Activated naive CD8-positive, alpha-beta T cell treated with anti-CD3 and anti-CD28 coated beads, Interleukin-2, amount 50 U/mL, for 16 hours (primary cell): ENCODE data around the gene NRXN3.

Experiments
- DNase-seq: peaks from one replicate; pipeline ENCODE4 v3.0.0-alpha.2; 2020; ENCODE audit warnings: low read depth, low spot score

NRXN3 gene

DNA sequence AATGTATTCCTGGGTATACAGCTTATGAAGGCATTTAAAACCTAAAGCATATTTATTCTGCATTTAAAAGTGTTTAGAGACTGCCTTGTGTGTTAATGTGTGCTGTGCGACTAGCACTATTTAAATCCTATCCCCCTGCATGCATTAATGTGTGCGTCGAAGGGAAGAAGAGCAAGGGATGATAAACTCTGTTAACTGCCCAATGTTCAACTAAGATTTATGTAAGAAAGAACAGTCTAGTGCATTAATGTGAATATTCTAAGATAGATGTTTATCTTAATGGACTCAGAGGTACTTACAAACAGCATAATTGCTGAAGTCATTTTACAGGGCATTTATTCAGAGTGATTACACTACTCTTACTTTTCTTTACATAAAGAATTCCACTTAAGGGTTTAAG lies 1616.3 kb downstream of the NRXN3 start:
- DNase-seq, result no peak

DNA sequence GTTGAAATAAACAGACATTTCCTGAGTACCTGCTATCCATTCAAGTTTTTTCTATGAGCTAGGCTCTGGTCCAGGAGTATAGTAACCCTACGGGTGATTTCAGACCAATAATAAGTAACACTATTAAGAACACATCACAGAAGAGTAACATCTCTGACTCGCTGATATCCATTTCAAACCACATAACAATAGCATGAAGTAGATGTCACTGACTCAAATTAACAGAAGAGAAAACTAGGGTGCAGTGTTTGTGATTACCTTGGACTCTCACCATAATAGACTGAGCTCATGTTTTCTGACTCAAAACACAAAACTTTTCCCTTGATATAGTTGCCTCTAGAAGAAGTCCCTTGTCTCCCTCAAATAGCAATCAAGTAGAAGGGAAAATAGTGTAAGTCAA lies 1618.2 kb downstream of the NRXN3 start:
- no peak for DNase-seq

DNA sequence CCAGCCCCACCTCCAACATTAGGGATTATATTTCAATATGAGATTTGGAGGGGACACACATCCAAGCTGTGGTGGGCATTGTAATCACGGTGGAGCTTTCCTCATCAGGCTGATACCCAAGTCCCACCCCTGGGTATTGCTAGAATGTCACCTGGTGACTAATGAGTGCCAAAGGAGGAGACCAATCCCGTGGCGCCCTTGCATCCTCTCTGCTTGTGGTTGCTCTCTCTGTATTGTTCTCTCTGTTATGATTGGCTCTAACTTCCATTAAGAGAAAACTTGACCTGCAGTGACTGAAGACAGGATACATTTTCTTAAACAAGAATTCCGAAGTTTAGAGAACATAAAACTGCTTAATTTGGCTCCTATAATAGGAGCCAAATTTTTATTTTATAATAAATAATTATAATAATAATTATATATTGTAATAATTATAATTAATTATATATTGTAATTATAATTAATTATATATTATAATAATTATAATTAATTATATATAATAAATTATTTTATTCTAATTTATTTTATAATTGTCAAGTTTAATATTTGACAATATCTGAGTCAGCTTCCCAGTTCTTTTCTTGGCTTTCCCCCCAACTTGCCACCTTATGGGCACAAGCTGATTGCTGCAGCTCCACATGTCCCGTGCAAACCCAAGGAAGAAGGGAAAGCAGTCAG lies 1621.0 kb downstream of the NRXN3 start:
- DNase-seq, result no peak

DNA sequence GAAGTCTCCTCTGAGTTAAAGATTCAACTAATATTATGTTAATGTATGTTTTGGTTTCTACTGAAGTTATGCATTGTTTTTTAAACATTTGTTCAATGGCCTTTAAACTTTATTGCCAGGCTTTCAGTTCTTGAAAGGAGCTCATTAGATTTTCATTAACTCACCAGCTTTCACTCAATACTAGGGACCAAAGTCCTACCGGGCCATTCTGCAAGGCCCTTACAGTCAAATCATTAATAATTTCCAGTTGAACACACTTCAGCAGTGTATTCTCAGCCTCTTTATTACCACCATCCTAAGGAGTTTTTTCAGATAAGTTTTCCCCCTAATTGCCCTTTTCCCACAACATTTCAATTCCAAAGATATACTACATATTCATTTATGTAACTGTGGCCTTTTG lies 1631.9 kb downstream of the NRXN3 start:
- no peak for DNase-seq

DNA sequence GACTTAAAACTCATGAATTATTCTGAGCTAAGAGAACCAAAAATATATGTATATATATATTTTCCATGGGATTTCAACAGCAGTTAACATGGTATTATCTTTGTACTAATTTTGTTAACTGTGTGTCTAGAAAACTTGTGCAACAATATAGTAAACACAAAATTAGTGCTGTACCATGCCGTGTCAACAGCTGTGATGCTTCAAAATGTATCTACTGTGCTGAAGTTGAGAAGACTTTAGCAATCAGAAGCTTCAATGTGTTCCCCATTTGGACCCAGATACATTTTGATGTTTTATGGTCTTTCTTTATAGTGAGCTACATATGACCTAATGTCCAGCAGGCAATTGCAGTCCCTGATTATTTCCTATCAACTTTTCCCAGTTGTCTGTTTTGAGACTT lies 1635.5 kb downstream of the NRXN3 start:
- DNase-seq, result no peak

DNA sequence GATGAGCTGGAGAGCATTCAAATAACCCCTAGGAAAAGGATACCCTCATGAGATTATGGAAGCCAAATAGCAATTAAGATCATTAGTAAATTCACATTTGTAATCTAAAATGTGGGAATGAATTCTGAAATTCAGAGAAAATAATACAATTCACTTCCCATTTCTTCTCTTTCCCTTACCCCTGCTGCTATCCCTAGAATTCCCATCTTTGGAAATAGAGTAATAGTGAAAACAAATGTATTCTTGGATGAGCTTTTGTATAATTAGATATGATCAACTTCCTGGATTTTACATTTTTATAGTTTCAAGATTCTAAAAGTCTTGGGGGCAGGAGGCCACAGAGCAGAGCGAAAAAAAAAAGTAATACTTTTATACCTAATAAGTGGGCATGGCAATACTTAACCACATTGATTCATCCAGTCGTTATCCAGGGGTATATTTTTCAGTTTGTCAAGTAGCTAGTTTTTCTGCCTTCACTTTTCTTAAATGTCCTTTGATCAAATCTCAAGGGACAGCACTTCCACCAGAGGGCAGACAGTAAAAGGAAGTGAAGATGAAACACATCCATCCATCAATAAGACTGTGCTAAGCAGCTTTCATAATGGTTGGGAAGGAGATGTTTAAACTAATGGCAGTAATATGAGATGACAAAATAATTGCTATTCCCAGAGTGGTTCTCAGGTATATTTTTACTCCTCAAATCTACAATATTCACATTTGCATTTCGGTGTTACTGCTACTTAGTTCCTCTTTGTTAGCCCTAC lies 1639.9 kb downstream of the NRXN3 start:
- DNase-seq, result no peak

DNA sequence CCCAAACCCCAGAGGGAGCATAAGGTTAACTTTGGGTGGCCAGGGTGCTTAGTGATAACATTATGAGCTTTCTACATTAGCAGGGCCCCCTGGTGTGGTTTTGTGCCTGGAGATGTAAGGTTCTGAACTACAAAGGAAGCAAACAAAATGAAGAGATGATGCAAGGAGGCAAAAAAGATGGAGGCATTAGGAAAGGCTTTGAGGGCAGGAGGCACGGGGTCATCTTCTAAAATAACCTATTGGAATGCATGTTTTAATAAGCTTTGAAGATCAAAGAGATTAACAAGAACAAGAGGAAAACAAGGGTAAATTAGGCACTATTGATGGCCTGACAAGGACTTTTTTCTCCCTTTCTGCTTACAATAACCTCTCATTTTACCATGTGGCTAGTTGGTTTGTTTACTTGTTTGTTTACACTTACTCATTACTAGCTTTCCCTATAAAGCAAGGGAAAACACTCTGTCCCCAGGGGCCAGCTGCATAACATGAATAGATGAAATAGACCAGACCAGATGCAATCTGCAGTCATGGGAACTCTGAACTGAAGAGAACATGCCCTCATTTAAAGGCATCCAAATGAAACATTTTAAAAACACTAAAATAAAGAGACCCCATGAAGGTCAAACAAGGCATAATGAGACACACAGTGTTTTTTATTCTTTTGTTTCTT lies 1650.8 kb downstream of the NRXN3 start:
- no peak for DNase-seq

DNA sequence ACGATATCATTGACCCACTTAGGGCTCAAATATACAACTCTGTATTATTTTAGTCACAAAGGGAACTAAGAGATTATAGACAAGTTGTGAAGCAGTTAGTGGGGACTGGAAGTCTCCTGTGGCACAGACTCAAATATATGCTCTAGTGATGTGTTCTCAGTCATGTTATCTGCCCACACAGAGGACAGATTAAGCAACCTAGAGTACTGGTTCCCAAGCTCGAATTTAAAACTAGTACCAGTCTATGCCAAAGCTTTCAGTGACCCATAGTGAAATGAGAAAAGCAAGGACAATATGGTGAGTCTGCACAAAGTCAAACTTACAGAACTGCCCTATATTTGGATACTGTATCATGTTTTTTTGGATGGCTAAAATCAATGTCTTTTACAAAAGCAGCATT lies 1651.9 kb downstream of the NRXN3 start:
- DNase-seq, result no peak

DNA sequence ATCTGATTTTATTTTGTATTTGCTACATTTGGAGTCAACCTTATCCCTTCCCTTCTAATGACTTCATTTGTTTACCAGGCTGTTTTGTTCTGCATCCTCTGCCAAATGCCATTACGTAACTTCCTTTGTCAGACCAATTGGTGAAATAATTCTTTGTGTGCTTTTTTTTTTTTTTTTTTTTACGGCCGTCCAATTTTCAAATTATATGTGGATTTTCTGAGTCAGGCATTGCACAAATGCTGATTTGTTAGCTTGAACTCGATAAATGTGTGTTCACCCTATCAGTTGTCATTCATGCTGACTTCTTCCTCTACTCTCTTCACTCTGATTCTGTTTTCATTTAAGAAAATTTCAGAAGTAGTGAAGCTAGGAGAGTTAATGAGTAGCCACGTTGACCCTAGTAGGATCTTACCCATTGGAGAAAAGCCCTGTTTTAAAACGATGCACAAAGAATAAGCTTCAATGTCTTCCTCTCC lies 1654.9 kb downstream of the NRXN3 start:
- DNase-seq, result no peak

DNA sequence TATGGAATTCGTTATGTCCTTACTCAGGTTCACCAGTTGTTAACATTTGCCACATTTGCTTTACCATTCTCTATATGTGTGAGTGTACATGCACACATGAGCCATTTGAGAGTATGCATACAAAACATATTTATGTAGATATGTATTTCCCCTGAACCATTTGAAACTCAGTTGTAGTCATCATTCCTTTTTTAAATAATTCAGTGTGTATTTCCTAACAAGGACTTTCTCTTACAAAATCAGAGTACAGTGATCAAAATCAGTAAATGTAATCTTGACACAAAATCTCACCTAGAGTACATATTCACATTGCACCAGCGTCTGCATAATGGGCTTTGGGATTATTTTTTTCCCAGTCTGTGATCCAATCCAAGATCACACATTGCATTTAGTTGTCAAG lies 1656.2 kb downstream of the NRXN3 start:
- no peak for DNase-seq

DNA sequence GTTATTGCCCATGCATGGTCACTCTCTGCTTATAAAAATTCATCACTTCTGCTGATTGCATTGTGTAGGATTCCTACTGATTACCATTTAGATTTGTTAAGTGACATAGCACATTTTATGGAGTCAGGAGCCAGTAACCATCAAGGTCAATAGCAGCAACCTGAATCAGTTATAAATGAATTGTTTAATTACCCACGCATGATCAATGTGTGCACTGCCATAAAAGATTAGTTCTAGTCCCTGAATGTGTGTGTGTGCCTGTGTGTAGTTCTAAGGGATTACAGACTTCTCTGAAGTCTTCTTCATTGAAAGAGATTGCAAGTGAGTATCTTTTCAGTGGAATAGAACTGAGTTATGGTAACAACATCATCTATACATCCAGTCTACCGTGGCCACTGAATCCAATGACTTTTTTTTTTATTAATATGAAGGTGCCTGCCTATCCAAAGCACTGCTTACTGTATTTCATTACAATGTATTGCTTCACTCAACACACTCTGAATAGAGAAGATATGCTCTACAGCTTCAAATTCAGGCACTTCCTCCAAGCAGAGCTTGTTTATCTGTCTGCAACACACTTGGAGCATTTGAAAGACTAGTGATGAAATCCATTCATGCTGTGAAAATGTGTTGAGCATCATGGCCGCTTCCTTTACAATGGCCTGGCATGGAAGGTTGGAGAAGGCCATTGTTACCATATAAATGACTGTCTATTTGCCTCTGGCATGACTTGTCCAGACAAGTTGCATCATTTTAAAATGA lies 1659.4 kb downstream of the NRXN3 start:
- DNase-seq, result no peak

DNA sequence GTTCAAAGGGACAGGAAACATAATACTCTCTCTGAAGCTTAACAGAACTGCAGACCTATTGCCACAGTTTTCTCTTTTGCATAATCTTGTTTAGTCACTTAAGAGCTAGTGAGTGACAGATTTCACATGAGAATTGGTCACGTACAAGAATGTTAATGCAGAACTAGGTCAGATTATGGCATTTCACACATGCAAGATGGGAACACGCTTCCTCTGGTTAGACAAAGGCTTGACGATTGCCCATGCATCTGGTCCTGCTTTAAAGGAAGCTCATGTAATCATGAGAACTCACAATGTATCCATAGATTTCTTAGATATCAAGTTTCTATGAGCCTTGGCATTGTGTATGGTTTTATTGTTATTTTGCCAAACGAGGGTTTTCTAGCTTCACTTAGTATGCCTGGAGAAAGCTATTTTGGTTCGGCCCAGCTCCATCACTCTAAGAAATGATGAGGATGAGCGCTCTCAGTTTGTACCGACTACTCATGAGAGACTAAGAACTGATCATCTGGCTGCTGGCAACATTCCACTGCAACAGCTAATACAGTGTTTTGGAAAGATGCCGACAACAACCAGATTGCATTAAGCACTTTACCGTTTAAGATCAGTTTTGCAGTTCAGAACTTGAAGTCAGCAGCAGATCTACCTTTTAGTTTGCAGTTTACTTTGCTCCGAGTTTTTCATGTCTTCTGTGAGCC lies 1661.2 kb downstream of the NRXN3 start:
- no peak for DNase-seq

DNA sequence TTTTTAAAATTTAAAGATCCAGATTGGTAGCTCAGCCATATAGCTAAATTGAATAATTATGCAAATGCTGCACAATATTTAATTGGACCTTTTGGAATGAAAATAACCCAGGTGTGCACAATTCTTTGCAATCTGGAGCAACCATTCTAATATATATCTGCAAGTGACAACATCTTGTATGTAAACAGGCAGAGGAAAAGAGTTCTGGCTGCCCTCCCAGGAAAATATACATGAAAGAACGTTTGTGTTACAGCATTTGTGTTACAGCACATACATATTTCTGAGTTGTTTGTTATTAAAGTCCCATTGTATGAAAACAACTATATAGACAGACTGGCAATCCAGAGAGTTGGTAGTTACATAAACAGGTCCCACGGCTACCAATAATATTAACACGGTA lies 1663.6 kb downstream of the NRXN3 start:
- no peak for DNase-seq

DNA sequence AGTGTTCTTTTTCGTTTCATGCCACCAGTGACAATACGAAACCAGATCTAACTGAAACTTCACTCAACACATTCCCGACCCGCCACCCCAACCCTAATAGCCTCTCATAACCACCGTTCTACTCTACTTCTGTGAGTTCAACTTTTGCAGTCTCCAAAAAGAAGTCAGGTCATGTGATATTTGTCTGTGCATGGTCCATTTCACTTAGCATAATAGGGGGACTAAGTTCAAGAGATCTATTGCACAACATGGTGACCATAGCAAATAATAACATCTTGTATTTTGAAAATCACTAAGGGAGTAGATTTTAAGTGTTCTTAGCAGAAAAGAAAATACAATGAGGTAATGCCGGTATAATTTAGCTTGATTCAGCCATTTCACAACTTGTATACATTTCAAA lies 1664.7 kb downstream of the NRXN3 start:
- DNase-seq, result no peak

DNA sequence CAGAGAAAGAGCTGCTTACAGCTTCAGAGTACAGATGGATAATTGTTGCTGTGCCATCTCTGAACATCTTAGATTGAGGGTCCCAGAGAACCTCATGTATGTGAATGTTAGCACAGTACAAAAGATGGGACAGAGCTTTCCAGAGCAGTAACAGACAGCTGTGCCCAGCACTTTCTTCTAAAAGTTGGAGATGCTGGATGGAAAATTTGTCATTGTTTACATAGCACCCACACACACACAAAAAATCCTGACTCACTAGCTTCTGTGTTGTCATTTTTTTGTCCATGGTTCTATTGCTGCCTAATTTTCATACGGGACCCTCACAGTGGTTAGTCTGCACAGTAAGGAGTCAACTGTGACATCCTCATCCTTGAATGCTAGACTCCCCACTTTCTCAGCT lies 1666.4 kb downstream of the NRXN3 start:
- no peak for DNase-seq

DNA sequence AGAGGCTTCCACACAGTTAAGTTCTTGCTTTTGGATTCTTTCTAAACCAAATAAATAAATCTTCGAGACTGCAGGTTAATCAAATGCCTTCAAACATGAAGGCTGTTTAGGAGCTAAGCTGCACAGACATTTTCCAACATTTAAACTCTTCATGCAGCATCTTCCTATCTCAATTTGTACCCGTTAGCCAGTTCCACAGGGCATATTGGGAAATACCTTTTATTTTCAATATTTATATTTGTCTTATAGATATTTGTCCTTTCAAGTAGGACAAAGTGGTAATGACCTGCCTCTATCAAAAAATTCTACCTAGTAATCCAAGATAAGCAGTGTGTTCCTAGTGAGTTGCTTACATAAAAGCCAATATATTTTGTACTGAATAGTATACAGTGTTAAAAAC lies 1667.5 kb downstream of the NRXN3 start:
- DNase-seq, result no peak

DNA sequence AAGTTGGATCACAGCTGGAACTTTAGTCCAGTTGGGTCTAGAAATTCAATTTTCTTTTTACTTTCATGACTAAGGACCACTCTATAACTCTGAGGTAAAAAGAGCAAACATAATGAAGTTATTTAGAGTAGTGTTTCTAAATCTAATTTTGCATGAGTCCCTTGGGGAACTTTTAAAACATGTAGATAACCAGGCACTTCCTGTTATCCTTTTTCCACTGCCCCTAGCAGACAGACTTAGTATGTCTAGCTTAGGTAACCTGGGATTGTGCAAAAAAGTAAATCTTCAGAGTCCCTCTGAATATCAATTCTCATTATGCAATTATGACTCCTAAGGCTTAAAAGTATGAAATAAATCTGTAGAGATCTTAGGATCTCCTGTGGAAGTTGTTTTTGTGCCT lies 1669.9 kb downstream of the NRXN3 start:
- DNase-seq, result no peak

DNA sequence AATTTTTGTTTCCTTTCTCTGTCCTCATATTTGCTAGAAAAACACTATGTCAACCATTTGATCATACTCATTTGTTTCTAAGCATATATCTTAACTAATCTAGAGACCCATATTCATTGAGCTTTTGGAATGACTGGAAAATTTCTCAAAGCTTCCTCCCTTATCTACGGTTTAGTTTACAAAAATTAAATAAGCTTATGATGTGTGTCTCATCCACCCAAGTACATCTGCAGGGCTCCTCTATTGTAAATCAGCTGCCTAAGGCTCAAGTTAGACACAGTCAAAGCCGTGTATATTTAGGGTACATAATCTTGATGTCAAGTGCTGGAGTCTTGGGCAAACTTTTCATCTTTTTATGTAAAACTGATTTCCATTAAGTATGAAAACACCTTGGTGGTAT lies 1670.7 kb downstream of the NRXN3 start:
- DNase-seq, result no peak

DNA sequence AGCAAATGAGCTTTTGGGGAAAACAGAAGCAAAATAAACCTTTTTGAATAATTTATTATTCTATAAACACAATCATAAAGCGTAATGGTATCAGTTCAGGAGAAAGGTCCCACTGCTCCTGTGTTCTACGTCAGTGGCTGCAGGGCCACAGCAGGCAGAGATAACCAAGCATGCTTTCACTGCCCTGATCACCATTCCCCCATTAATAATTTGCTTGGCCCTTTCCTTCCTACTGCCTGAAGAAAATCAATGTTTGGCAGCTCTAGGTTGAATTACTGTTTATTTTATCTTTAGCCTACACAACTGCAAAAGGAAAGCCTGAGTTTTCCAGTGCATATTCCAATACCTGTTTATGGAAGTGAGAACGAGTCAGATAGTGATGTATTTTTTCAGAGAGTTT lies 1671.3 kb downstream of the NRXN3 start:
- no peak for DNase-seq

DNA sequence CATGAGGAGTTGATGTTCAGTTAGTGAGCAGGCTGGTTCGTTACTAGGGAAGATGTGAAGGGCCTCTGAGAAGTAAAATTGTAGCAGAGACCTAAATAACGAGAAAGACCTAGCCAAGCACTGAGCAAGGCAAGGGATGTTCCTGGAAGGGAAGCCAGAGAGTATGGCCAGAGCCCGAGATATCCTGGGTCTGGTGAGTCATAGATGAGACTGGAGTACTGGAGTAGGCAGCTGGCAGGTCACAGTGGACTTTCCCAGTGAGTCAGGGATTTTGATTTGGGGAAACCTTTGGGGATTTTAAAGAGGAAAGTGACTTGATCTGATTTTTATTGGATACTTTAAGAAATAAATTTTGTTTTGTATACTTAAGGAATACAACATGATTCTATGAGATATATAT lies 1672.1 kb downstream of the NRXN3 start:
- DNase-seq, result no peak

DNA sequence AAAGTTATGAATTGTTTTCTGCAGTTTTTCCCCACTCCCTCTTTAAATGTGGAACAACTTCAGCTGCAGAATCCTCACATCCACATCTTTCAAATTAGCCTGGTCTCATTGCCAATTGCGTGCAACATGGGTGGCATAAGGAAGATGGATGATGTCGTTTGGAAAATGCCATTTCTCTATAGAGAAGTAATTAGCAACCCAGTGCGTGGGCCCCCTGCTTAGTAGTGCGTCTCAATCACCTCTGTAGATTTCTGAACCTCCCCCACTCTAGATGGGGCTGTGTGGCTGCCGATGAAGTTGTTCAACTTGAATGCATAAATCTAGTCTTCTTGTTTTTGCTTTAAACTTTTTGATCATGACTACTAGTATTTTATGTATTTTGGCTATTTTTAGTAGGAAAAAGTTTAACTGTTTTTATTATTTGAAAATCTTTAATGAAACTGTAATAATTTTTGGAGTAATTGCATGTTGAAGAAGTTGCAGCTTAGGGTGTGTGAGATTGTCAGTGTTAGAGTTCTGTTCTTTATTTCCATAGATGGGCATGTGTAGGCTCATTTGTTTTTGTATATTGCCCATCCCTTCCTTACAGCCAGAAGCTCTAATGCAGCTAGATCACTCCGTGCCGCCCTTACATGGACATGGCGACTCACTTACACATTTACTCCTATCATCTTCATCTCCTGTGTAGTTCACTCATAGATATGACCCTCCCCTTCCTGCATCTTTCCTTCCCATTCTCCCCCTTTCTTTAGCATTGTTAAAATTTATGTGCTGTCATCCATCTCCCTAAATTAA lies 1683.0 kb downstream of the NRXN3 start:
- no peak for DNase-seq
